Parathyroid adenoma (tissue), 2 donors: Measurements from ENCODE around the gene ORC4.

Experiments
- H2AFZ ChIP-seq: fragments of 300-600 bp; sonication (generic); one replicate; pipeline ENCODE4 v1.7.0; 2017; ENCODE audit warnings: antibody characterized with exemption, mild to moderate bottlenecking
- H3K27ac ChIP-seq: fragments of 300-600 bp; sonication (generic); one replicate; pipeline ENCODE4 v1.7.0; 2017
- H3K27me3 ChIP-seq: fragments of 300-600 bp; sonication (generic); one replicate; pipeline ENCODE4 v1.7.0; 2017; ENCODE audit warnings: low read length; ENCODE audit not compliant: control insufficient read depth, insufficient read depth
- H3K36me3 ChIP-seq: fragments of 300-600 bp; sonication (generic); one replicate; pipeline ENCODE4 v1.7.0; 2017; ENCODE audit warnings: low read length; ENCODE audit not compliant: control insufficient read depth, insufficient read depth
- H3K4me1 ChIP-seq: fragments of 300-600 bp; sonication (generic); one replicate; pipeline ENCODE4 v1.7.0; 2017; ENCODE audit warnings: control low read depth
- H3K4me2 ChIP-seq: fragments of 300-600 bp; sonication (generic); one replicate; pipeline ENCODE4 v1.7.0; 2017; ENCODE audit warnings: low read length
- H3K4me3 ChIP-seq: fragments of 300-600 bp; sonication (generic); one replicate; pipeline ENCODE4 v1.7.0; 2017; ENCODE audit warnings: low read depth, low read length
- H3K79me2 ChIP-seq: fragments of 300-600 bp; sonication (generic); one replicate; pipeline ENCODE4 v1.7.0; 2017; ENCODE audit warnings: control low read depth
- H3K9ac ChIP-seq: fragments of 300-600 bp; sonication (generic); one replicate; pipeline ENCODE4 v1.7.0; 2017; ENCODE audit warnings: mild to moderate bottlenecking
- H3K9me3 ChIP-seq: fragments of 300-600 bp; sonication (generic); one replicate; pipeline ENCODE4 v1.7.0; 2017; ENCODE audit warnings: low read length; ENCODE audit not compliant: control insufficient read depth
- CTCF ChIP-seq: fragments of 300-600 bp; sonication (generic); IDR thresholded peaks from one replicate; pipeline ENCODE4 v1.7.0; 2017; ENCODE audit warnings: antibody characterized with exemption, mild to moderate bottlenecking
- donor health status: primary hyperparathyroidism.

Gene ORC4

GRCh38 chr2:147904051-147904450 lies 116.5 kb downstream of the ORC4 start:
- Histone ChIP-seq H3K79me2 (no peaks in the 10 kb centered on the region), H3K27ac (no peak overlapping the region), H3K9me3 (no peaks in the 10 kb centered on the region), H3K4me3 (no peak overlapping the region), H3K27me3 (no peaks in the 10 kb centered on the region), H3K36me3 (no peaks in the 10 kb centered on the region), H3K9ac (no peak overlapping the region), H3K4me1 (no peaks in the 10 kb centered on the region), H3K4me2 (no peak overlapping the region), H2AFZ (no peak overlapping the region)
- TF ChIP-seq CTCF, result no peak

GRCh38 chr2:147888680-147889079 lies 131.9 kb downstream of the ORC4 start:
- Histone ChIP-seq H3K4me2 (no peak overlapping the region), H3K36me3 (no peaks in the 10 kb centered on the region), H3K27ac (no peak overlapping the region), H3K4me1 (no peaks in the 10 kb centered on the region), H3K27me3 (no peaks in the 10 kb centered on the region), H2AFZ (no peak overlapping the region), H3K9ac (no peak overlapping the region), H3K9me3 (no peaks in the 10 kb centered on the region), H3K4me3 (no peak overlapping the region), H3K79me2 (peaks cover 16% of the 10 kb centered on the region)
- TF ChIP-seq CTCF, result no peak

GRCh38 chr2:147886136-147886535 lies 134.4 kb downstream of the ORC4 start:
- Histone ChIP-seq H3K4me2 (no peak overlapping the region), H3K9me3 (no peaks in the 10 kb centered on the region), H2AFZ (no peak overlapping the region), H3K79me2 (peaks cover 13% of the 10 kb centered on the region), H3K27me3 (no peaks in the 10 kb centered on the region), H3K36me3 (no peaks in the 10 kb centered on the region), H3K9ac (no peak overlapping the region), H3K27ac (no peak overlapping the region), H3K4me3 (no peak overlapping the region), H3K4me1 (no peaks in the 10 kb centered on the region)
- no peak for TF ChIP-seq CTCF

GRCh38 chr2:147884830-147885229 lies 135.7 kb downstream of the ORC4 start:
- Histone ChIP-seq H3K9me3 (no peaks in the 10 kb centered on the region), H3K9ac (no peak overlapping the region), H3K79me2 (peaks cover 8% of the 10 kb centered on the region), H3K4me3 (no peak overlapping the region), H2AFZ (no peak overlapping the region), H3K27ac (no peak overlapping the region), H3K4me2 (no peak overlapping the region), H3K27me3 (no peaks in the 10 kb centered on the region), H3K4me1 (no peaks in the 10 kb centered on the region), H3K36me3 (no peaks in the 10 kb centered on the region)
- TF ChIP-seq CTCF, result no peak

- no peaks in the 10 kb centered on the region for H3K4me1 ChIP-seq
These were observed 137.9 kb downstream of the ORC4 start for GRCh38 chr2:147882631-147883030.

More at GRCh38 chr2:147882631-147883030, 137.9 kb downstream of the ORC4 start:
- Histone ChIP-seq H3K79me2 (peaks cover 3% of the 10 kb centered on the region), H3K36me3 (no peaks in the 10 kb centered on the region), H3K9ac (no peak overlapping the region), H3K27me3 (no peaks in the 10 kb centered on the region), H2AFZ (no peak overlapping the region), H3K4me2 (no peak overlapping the region), H3K9me3 (no peaks in the 10 kb centered on the region), H3K27ac (no peak overlapping the region), H3K4me3 (no peak overlapping the region)
- no peak for TF ChIP-seq CTCF
